ENCODE results near the gene RBMS1. TPM values are rescaled to one million over a fixed set of nuclear protein-coding genes. Genes with fewer than 3 reads are reported as not detected.

The RBMS1 gene
- total RNA-seq, 1 experiment from 2014 or later: 77.5 TPM

DNA sequence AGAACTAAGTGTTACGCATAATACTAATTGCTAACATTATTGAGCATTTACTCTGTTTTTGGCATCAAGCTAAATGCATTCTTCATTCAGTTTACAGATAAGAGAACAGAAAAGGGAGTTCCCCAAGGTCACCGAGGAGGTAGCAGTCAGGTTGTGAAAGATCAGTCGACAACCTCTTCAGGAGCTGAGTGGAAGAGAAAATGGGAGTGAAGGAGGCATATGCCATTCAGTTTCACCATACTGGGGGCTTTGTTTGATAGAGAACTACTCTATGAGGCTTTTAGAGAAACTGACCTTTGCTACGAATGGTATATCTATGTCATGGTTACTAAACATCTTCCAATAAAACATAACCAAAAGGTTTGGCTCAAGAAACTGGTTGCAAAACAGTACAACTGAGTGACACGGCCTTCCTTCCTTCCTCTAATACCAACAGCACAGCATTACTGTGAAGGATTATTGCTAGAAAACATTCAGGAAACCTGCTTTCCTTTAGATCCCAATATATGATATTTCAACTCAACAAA, 112.1 kb downstream of the RBMS1 start:
- Mint-ChIP-seq H3K27me3 (ENCODE audit: low read depth) (no peaks in the 10 kb centered on the region), H3K4me1 (peaks cover 50 to 69% of the 10 kb centered on the region in 2 experiments), H3K4me3 (no peak overlapping the region), H3K9me3 (no peaks in the 10 kb centered on the region), H3K36me3 (ENCODE audit: insufficient read depth in 1 of 3, low read depth in 3 of 3) (no peaks in the 10 kb centered on the region), H3K27ac (peak overlapping the region in 1 of 3 experiments; percentile 88; a peak in 1 of 7 replicates)
- Histone ChIP-seq H3K79me1 (ENCODE audit: insufficient read depth, low read depth, low read length, poor library complexity, severe bottlenecking) (no peaks in the 10 kb centered on the region), H2BK15ac (ENCODE audit: low read depth, low read length) (no peak overlapping the region), H4K8ac (replicated peaks; ENCODE audit: insufficient read length, low read depth, low read length) (no peak overlapping the region), H3K23me2 (ENCODE audit: insufficient read length, low read depth, low read length, poor library complexity, severe bottlenecking) (no peaks in the 10 kb centered on the region), H3K18ac (ENCODE audit: insufficient read length, low read depth, low read length) (no peak overlapping the region), H3K9ac (ENCODE audit: extremely low read depth, insufficient read length, low read length) (no peak overlapping the region), H2BK20ac (ENCODE audit: low read depth, low read length, poor library complexity, severe bottlenecking) (no peak overlapping the region), H3K9me3 (ENCODE audit: control insufficient read depth, low read depth, low read length) (no peaks in the 10 kb centered on the region), H4K91ac (ENCODE audit: insufficient read length, low read depth, low read length) (no peak overlapping the region), H2AK5ac (ENCODE audit: insufficient read length, low read length) (no peak overlapping the region), H2BK5ac (ENCODE audit: insufficient read length, low read length) (no peak overlapping the region), H2BK120ac (ENCODE audit: low read depth, low read length, poor library complexity, severe bottlenecking) (no peak overlapping the region), H2AFZ (ENCODE audit: low read length) (no peak overlapping the region), H3K4ac (ENCODE audit: low read depth, low read length) (no peak overlapping the region), H3K79me2 (ENCODE audit: insufficient read depth, low read length) (peaks cover 2% of the 10 kb centered on the region; the same call in 1 of the 2 replicates), H3K56ac (ENCODE audit: insufficient read length, low read depth, low read length) (no peak overlapping the region), H2BK12ac (ENCODE audit: insufficient read length, low read depth, low read length) (no peak overlapping the region), H3K27me3 (ENCODE audit: insufficient read depth, low read length) (no peaks in the 10 kb centered on the region), H3K4me1 (ENCODE audit: insufficient read depth, low read length) (peaks cover 3% of the 10 kb centered on the region), H3K4me2 (ENCODE audit: insufficient read depth, insufficient read length, low read length) (no peak overlapping the region), H3K14ac (ENCODE audit: insufficient read depth, low read length) (no peak overlapping the region), H4K5ac (ENCODE audit: insufficient read length, low read depth, low read length) (no peak overlapping the region), H3K27ac (ENCODE audit: insufficient read length, low read depth, low read length) (no peak overlapping the region), H3T11ph (ENCODE audit: low read length) (no peak overlapping the region), H3K23ac (ENCODE audit: insufficient read length, low read depth, low read length) (no peak overlapping the region), H4K20me1 (ENCODE audit: control insufficient read depth, insufficient read depth, insufficient read length) (no peaks in the 10 kb centered on the region)
- TF ChIP-seq, protein P1, sequence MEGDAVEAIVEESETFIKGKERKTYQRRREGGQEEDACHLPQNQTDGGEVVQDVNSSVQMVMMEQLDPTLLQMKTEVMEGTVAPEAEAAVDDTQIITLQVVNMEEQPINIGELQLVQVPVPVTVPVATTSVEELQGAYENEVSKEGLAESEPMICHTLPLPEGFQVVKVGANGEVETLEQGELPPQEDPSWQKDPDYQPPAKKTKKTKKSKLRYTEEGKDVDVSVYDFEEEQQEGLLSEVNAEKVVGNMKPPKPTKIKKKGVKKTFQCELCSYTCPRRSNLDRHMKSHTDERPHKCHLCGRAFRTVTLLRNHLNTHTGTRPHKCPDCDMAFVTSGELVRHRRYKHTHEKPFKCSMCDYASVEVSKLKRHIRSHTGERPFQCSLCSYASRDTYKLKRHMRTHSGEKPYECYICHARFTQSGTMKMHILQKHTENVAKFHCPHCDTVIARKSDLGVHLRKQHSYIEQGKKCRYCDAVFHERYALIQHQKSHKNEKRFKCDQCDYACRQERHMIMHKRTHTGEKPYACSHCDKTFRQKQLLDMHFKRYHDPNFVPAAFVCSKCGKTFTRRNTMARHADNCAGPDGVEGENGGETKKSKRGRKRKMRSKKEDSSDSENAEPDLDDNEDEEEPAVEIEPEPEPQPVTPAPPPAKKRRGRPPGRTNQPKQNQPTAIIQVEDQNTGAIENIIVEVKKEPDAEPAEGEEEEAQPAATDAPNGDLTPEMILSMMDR (conservative IDR thresholded peaks at IDR 0.05): no peak
- no CpG with 5 or more reads among the region's 5 CpGs for WGBS (ENCODE audit: extremely low coverage, insufficient read length, low lambda C conversion rate)
- DNase-seq: no peak

All from H9 (cell line).